ENCODE results near the gene POLD3.
"Not testable (repeated sequence)": the region's sequence is repeated elsewhere in the genome, so short reads cannot be mapped to it uniquely, and the experiment has no call there.

The POLD3 gene

GRCh38 chr11:74639533-74639932, 47.2 kb downstream of the POLD3 start:
- no peak for DNase-seq

DNA sequence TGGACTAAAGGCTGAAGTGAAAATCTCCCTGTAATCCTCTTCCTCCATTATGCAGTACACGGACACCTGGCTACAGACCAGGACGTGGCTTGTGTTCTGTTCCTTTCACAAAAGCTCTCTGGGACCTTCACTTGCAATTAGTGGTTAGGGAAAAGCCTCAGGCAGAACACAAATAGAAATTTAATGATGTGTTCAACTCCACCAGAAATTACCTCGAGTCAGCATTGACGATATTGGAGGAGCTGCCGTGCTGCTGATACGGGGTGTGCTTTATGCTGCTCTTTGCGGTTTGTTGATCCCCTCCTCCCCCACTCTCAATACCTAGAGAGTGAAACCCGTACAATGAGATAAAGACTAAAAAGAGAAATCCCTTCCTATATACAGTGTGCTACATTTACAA, 48.9 kb downstream of the POLD3 start:
- no peak for DNase-seq

DNA sequence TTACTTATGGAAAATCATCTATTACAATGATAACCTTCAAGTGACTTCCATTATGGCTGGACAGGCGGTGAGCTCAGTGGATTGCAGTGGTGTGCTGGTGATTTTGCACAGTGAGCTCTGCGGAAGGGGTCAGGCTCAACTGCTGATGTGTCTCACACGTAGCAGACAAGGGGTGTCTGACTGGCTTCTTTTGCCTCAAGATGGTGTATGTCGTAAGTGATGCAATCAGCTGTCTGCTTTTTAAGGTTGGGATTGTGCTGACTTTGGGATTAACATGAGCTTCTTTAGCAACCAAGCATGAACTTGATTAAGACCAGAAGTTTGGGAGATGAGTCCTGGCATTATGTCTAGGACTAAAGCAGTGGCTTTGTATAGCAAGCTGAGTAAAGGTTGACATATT, 49.5 kb downstream of the POLD3 start:
- no peak for DNase-seq

DNA sequence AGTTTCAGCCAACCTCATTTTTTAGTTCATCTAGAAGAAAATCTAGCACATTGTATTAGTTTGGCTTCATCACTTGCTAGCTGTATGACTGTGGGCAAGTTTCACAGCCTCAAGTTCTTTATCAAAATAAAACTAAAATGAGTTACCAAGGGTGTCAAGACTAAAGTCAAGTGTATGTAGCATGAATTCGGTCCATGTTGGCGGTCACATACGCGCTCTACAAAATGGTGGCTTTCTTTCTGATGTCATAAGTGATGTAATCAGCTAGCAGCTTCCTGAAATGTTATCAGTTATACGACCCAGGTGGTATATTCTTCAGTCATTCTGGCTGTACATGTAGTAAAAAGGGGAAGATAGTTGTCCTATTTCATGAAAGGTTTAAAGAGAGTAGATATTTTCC, 50.5 kb downstream of the POLD3 start:
- no peak for DNase-seq

GRCh38 chr11:74644081-74644480, 51.7 kb downstream of the POLD3 start:
- no peak for DNase-seq

- no peak for DNase-seq
Observed at GRCh38 chr11:74646215-74646614, 53.8 kb downstream of the POLD3 start.

DNA sequence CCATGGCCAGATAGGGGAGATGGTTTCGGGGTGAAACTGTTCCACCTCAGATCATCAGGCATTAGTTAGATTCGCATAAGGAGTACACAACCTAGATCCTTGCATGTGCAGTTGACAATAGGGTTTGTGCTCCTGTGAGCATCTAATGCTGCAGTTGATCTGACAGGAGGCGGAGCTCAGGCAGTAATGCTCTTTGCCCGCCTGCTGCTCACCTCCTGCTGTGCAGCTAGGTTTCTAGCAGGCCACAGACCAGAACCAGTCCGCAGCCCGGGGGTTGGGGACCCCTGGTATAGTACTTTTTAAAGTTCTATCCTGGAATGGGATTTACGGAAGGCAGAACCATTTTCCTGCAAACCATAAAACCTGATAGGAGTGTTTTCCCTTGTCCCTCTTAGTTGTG, 54.6 kb downstream of the POLD3 start:
- DNase-seq, result no peak

- no peak for DNase-seq
Observed at GRCh38 chr11:74647404-74647803, 55.0 kb downstream of the POLD3 start.

- no peak for DNase-seq
Observed at GRCh38 chr11:74647831-74648230, 55.4 kb downstream of the POLD3 start.

DNA sequence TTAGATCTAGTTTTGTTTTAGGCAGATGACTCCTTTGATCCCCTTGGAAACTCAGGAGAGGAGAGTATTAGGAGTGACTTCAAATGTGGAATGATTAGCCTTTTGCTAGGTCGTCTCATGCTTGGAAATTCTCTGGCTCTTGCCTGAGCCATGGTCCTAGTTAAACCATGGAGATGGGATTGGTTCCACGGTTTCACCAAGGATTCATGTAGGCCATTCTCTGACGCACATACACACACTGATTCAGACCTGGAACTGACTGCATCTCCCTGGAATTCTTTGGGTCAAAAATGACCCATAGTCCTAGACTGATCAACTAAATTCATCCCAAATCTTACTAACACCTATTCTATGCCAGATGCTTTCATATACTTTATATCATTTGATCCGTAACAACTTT, 56.5 kb downstream of the POLD3 start:
- no peak for DNase-seq

- DNase-seq, result no peak
Observed at GRCh38 chr11:74650498-74650897, 58.1 kb downstream of the POLD3 start.

GRCh38 chr11:74654976-74655375, 62.6 kb downstream of the POLD3 start:
- DNase-seq, result no peak

DNA sequence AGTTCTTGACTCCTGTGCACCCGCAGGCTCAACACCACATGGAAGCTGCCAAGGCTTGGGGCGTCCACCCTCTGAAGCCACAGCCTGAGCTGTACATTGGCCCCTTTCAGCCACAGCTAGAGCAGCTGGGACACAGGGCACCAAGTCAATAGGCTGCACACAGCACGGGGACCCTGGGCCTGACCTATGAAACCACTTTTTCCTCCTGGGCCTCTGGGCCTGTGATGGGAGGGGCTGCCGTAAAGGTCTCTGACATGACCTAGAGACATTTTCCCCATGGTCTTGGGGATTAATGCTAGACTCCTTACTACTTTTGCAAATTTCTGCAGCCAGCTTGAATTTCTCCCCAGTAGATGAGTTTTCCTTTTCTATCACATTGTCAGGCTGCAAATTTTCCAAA, 66.7 kb downstream of the POLD3 start:
- DNase-seq, result not testable (repeated sequence)

DNA sequence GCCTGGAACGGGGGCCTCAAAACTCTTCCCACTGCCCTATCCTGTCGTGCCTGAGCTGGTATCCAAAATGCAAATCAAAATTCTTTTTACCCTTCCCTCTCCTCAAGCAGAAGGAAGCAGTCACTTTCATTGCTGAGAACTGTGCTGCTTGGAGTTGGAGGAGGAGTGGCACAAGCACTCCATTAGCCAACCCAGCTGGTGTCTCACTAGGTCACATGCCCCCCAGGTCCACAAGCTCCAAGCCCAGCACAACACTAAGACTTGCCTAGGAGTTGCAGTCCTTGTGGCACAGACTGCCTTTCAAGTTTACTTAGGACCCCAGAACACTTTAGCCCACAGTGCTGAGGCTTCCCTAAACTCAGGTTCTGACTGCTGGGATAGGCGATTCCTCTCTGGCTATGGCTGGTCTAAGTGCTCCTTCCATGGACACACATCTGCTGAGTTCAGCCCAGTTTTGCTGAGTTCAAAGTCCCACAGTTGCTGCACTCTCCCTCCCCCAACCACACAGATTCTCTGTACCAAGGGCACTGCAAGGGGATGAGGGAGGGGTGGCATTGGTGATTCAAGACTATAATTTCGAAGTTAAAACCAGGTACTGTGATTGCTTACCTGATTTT, 70.2 kb downstream of the POLD3 start:
- DNase-seq, result no peak

GRCh38 chr11:74663315-74663714, 70.9 kb downstream of the POLD3 start:
- no peak for DNase-seq

DNA sequence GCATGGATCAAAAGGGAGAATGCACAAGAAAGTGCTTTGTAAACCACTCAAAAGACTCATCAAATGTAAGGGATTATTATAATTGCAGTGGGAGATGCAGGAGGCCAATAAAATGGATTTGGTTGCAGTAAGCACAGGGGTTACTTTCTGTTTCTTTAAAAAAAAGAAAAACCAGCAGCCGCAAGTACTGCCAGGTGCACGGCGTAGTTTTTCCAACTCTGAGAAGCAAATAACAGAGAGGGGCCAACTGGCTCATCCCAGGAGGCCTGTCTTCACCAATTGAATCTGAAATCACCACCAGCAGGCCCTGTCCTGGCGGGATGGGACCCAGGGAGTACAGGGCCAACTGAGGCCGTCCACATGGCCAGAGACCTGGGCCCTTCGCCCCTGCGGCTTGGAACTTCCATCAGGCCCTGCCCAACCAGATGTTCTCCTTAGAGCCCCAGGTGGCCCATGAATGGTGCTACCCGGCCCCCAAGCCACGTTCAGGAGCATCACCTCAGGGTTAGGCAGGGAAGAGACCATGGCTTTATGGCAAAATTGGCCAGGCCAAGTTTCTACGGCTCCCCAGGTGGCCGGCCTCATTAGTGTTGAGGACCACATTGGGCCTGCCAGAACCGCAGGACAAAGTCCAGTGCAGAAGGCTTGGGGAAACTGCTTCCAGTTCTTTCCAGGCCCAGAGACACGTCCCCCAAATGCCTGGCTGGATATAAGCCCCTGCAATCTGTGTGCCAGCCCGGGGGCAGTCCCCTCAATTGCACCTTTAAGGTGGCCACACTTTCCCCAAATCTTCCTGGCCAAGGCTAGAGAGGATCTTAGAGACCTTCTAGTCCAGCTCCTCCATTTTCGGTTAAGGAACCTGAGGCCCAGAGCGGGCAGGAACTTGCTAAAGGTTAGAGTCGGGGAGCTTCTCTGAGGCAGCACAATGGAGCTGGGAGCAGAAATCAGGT, 77.1 kb downstream of the POLD3 start:
- DNase-seq, result no peak

DNA sequence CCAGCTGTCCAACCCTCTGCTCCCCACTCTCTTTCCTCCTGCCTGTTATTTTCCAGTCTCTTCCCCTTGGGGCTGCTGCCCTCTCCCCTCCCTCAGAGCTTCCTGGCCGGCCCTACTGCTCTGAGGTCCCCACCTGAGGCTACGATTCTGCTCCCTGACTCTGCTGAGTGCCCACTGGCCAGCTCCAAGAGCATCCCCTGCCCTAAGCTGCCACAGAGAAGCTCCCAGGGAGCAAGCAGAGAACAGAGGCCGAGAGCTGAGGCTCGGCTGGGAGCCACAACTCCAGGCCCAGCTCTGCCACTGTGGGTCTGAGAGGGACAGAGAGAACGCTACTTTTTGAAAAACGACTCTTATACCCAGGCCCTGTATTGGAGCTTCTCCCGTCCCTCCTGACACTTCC, 77.8 kb downstream of the POLD3 start:
- DNase-seq, result no peak

- DNase-seq, result no peak
Observed at GRCh38 chr11:74671520-74672196, 79.3 kb downstream of the POLD3 start.

DNA sequence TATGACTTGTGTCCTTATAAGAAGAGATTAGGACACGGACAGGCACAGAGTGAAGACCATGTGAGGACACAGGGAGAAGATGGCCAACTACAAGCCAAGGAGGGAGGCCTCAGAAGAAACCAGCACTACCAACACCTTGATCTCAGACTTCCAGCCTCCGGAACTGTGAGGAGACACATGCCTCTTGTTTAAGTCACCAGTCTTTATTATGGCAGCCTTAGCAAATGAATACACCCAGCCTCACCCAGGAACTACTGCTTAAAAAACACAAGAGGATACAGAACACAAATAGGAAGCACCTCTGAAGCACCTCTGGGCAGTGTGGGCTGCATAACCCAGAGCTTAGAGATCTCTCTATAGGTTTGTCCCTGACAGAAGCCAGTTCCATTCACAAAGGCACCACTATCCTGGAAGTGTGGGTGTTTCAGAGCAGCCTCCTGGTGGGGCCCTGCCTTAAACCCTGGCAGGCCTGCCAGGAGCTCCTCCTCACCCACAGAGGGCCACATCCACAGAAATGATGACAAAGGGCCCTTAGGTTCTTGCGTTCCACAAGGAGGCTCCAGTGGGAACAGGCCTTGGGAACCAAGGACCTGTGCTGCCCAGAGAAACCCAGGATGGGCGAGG, 80.1 kb downstream of the POLD3 start:
- no peak for DNase-seq

GRCh38 chr11:74672956-74673692, 80.7 kb downstream of the POLD3 start:
- DNase-seq, result no peak

- DNase-seq, result no peak
Observed at GRCh38 chr11:74673693-74674360, 81.4 kb downstream of the POLD3 start.

DNA sequence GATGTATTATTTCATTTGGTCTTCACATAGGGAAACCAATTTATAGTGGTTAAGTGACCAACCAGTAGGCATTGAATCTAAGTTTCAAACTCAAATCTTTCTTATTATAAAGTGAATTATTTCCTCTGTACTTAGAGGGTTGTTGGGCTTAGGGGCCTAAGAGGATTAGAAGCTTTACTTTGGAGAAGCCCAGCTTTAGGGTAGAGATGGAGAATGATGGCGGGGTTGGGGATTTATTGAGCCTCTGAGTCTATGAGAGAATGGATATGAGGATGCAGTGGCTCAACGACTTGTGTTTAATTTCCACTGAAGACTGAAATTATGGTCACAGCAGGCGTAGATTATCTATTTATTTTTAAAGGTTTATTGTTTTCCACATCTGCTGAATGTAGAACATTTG, 83.4 kb downstream of the POLD3 start:
- DNase-seq, result no peak

Measured in COR-L47 (cell line).